GM23248 (cell line): Measurements from ENCODE around the gene UBE2H.

Experiments
- EZH2 ChIP-seq: fragments of 200-600 bp; sonication (generic); IDR thresholded peaks from 2 replicates; pipeline ENCODE4 v1.6.1; 2018; ENCODE audit warnings: antibody characterized with exemption, mild to moderate bottlenecking; ENCODE audit not compliant: insufficient read depth, poor library complexity, severe bottlenecking
- EZH2phosphoT487 ChIP-seq: fragments of 200-600 bp; sonication (generic); IDR thresholded peaks from 2 replicates; pipeline ENCODE4 v1.6.1; 2018; ENCODE audit warnings: antibody characterized with exemption, moderate library complexity, mild to moderate bottlenecking, low read depth; ENCODE audit not compliant: insufficient read depth

- TF ChIP-seq EZH2 (no peak), EZH2phosphoT487 (no peak)
Observed at GRCh38 chr7:129940329-129940728, 12.4 kb downstream of the UBE2H start.
